IMR-90 (cell line): Measurements from ENCODE around the gene AKAP13. TPM values are rescaled to one million over a fixed set of nuclear protein-coding genes. Genes with fewer than 3 reads are reported as not detected.
A peak's percentile ranks its signal among the peaks of the same experiment; 100 is the strongest.

Source experiments
- ATAC-seq: fragments of 200-7000 bp; cut with Tn5 transposase; 2 replicates; pipeline ENCODE4 v1.9.1; 2020; ENCODE audit warnings: low read depth, mild to moderate bottlenecking, moderate library complexity
- BruUV-seq: library from RNA; stranded (reverse); fragments of 400-500 nt; replicated peaks from 2 replicates; lab custom pipeline; 2021; lab: Mats Ljungman, UMichigan
- CTCF ChIA-PET: fragments of 300-600 bp; formaldehyde crosslinking; extraction: SDS; loops from one replicate; lab custom pipeline; 2021; ENCODE audit warnings: antibody characterized with exemption; lab: Yijun Ruan, JAX
- POLR2A ChIA-PET: fragments of 300-600 bp; sonication (Branson Sonifier 250); formaldehyde crosslinking; loops from one replicate; lab custom pipeline; 2022; ENCODE audit warnings: antibody characterized with exemption; ENCODE audit not compliant: unreplicated experiment; lab: Charles Lee
- DNase-seq: peaks from one replicate; pipeline ENCODE4 v3.0.0; 2013
- H2AFZ ChIP-seq: replicated peaks from 2 replicates; pipeline ENCODE3; 2013; ENCODE audit warnings: low read length, mild to moderate bottlenecking; ENCODE audit not compliant: poor library complexity
- H2AK5ac ChIP-seq: 2 replicates; pipeline ENCODE4 v1.6.1; 2013; ENCODE audit warnings: low read depth, low read length, inconsistent platforms
- H2AK9ac ChIP-seq: replicated peaks from 2 replicates; pipeline ENCODE3; 2013; ENCODE audit warnings: mild to moderate bottlenecking, low read depth, low read length, moderate library complexity; ENCODE audit not compliant: poor library complexity
- H2BK120ac ChIP-seq: 2 replicates; pipeline ENCODE4 v1.6.1; 2013; ENCODE audit warnings: low read depth, low read length, inconsistent platforms
- H2BK15ac ChIP-seq: 3 replicates; pipeline ENCODE4 v1.6.1; 2013; ENCODE audit warnings: low read depth, low read length, inconsistent platforms
- H2BK20ac ChIP-seq: 2 replicates; pipeline ENCODE4 v1.6.1; 2013; ENCODE audit warnings: low read depth, mild to moderate bottlenecking, inconsistent platforms, low read length, moderate library complexity
- H2BK5ac ChIP-seq: 2 replicates; pipeline ENCODE4 v1.6.1; 2013; ENCODE audit warnings: mild to moderate bottlenecking, low read depth, low read length, inconsistent platforms; ENCODE audit not compliant: poor library complexity, severe bottlenecking
- H3K14ac ChIP-seq: replicated peaks from 2 replicates; pipeline ENCODE4 v1.6.1; 2013; ENCODE audit warnings: low read depth, low read length, inconsistent platforms
- H3K18ac ChIP-seq: 2 replicates; pipeline ENCODE4 v1.6.1; 2013; ENCODE audit warnings: low read depth, low read length, control low read depth
- H3K23ac ChIP-seq: 2 replicates; pipeline ENCODE4 v1.6.1; 2013; ENCODE audit warnings: low read depth, low read length, inconsistent platforms
- H3K27ac ChIP-seq: 2 replicates; pipeline ENCODE4 v1.5.1; 2013; ENCODE audit warnings: mild to moderate bottlenecking, control low read depth, low read length; ENCODE audit not compliant: insufficient read depth
- H3K27me3 ChIP-seq: 2 replicates; pipeline ENCODE4 v1.6.1; 2013; ENCODE audit warnings: low read length; ENCODE audit not compliant: control insufficient read depth, insufficient read depth
- H3K36me3 ChIP-seq: 2 replicates; pipeline ENCODE4 v1.6.1; 2013; ENCODE audit warnings: low read length, mixed read lengths; ENCODE audit not compliant: control insufficient read depth, insufficient read depth
- H3K4ac ChIP-seq: 2 replicates; pipeline ENCODE4 v1.6.1; 2013; ENCODE audit warnings: low read depth, low read length, inconsistent platforms
- H3K4me1 ChIP-seq: 2 replicates; pipeline ENCODE4 v1.6.1; 2013; ENCODE audit warnings: low read length, mixed read lengths; ENCODE audit not compliant: control insufficient read depth, insufficient read depth
- H3K4me2 ChIP-seq: 2 replicates; pipeline ENCODE4 v1.6.1; 2013; ENCODE audit warnings: low read depth, mild to moderate bottlenecking, control low read depth, low read length, moderate library complexity
- H3K4me3 ChIP-seq: 2 replicates; pipeline ENCODE4 v1.5.1; 2013; ENCODE audit warnings: low read depth, mild to moderate bottlenecking, control low read depth, low read length, moderate library complexity; ENCODE audit not compliant: insufficient read depth
- H3K56ac ChIP-seq: 2 replicates; pipeline ENCODE4 v1.6.1; 2013; ENCODE audit warnings: low read length, inconsistent platforms; ENCODE audit not compliant: insufficient read depth; ENCODE audit errors: extremely low read depth
- H3K79me1 ChIP-seq, 2 experiments: 2 replicates each; pipeline ENCODE4 v1.6.1; 2013; ENCODE audit warnings: low read length in 2 of 2, inconsistent platforms in 1 of 2, low read depth in 1 of 2
- H3K9ac ChIP-seq: 2 replicates; pipeline ENCODE4 v1.6.1; 2013; ENCODE audit warnings: low read depth, low read length, control low read depth
- H3K9me1 ChIP-seq: 2 replicates; pipeline ENCODE4 v1.6.1; 2013; ENCODE audit warnings: low read length, inconsistent platforms; ENCODE audit not compliant: insufficient read depth
- H3K9me3 ChIP-seq: 2 replicates; pipeline ENCODE4 v1.6.1; 2013; ENCODE audit warnings: low read length; ENCODE audit not compliant: control insufficient read depth, insufficient read depth
- H4K20me1 ChIP-seq: 2 replicates; pipeline ENCODE4 v1.6.1; 2013; ENCODE audit warnings: low read length, inconsistent platforms; ENCODE audit not compliant: insufficient read depth
- H4K5ac ChIP-seq: 2 replicates; pipeline ENCODE4 v1.6.1; 2013; ENCODE audit warnings: mild to moderate bottlenecking, low read depth, low read length, control low read depth
- H4K8ac ChIP-seq, 2 experiments: 2 replicates each; pipeline ENCODE4 v1.6.1; 2013; ENCODE audit warnings: low read depth in 2 of 2, low read length in 2 of 2, control low read depth in 1 of 2, inconsistent platforms in 1 of 2
- H4K91ac ChIP-seq: 2 replicates; pipeline ENCODE4 v1.6.1; 2013; ENCODE audit warnings: low read depth, low read length, inconsistent platforms; ENCODE audit not compliant: insufficient read depth
- BHLHE40 ChIP-seq: fragments of 150-350 bp; IDR thresholded peaks from 2 replicates; pipeline ENCODE4 v1.6.1; 2016; ENCODE audit warnings: mild to moderate bottlenecking, low read depth, low read length
- CEBPB ChIP-seq: IDR thresholded peaks from 2 replicates; pipeline ENCODE4 v1.6.1; 2012; ENCODE audit warnings: low read depth, low read length, improper control_type of control experiment
- CHD1 ChIP-seq: IDR thresholded peaks from 2 replicates; pipeline ENCODE4 v1.6.1; 2012; ENCODE audit warnings: low read depth, low read length, improper control_type of control experiment
- FOS ChIP-seq: fragments of 150-350 bp; IDR thresholded peaks from 2 replicates; pipeline ENCODE4 v1.6.1; 2016; ENCODE audit warnings: low read depth, low read length
- MAFK ChIP-seq: IDR thresholded peaks from 2 replicates; pipeline ENCODE4 v1.6.1; 2012; ENCODE audit warnings: low read depth, low read length, improper control_type of control experiment
- MXI1 ChIP-seq: IDR thresholded peaks from 2 replicates; pipeline ENCODE4 v1.6.1; 2012; ENCODE audit warnings: low read depth, mild to moderate bottlenecking, low read length, moderate library complexity, borderline replicate concordance
- RAD21 ChIP-seq: IDR thresholded peaks from 2 replicates; pipeline ENCODE4 v1.6.1; 2012; ENCODE audit warnings: low read length, improper control_type of control experiment
- RFX5 ChIP-seq: IDR thresholded peaks from 2 replicates; pipeline ENCODE4 v1.8.0; 2012; ENCODE audit warnings: low read depth, mild to moderate bottlenecking, low read length, moderate library complexity
- SMC3 ChIP-seq: fragments of 150-350 bp; IDR thresholded peaks from 2 replicates; pipeline ENCODE4 v1.6.1; 2016; ENCODE audit warnings: low read depth, mild to moderate bottlenecking, antibody characterized with exemption, low read length, moderate library complexity
- WGBS, 2 experiments: methylation state at CpG; one replicate each; pipeline versions ENCODE4 v1.1.5 to v1.1.7; 2013; ENCODE audit warnings: missing lambda C conversion rate in 2 of 2; ENCODE audit not compliant: insufficient read length in 1 of 2; ENCODE audit errors: extremely low coverage in 2 of 2; 5-methylcytosine and 5-hydroxymethylcytosine counted together
- dilution Hi-C: fragments of 300-500 bp; cut with HindIII; formaldehyde crosslinking; loops from one replicate; pipeline ENCODE4 v1.14.3; 2018; ENCODE audit warnings: low sequenced_read_pairs; ENCODE audit not compliant: unreplicated experiment
- in situ Hi-C: fragments of 300-500 bp; cut with MboI; formaldehyde crosslinking; loops from 3 replicates; pipeline ENCODE4 v1.14.3; 2019; ENCODE audit warnings: low sequenced_read_pairs, inconsistent platforms, mixed read lengths
- intact Hi-C: fragments of 100-400 bp; cut with micrococcal nuclease; formaldehyde crosslinking; loops from 2 replicates; pipeline ENCODE4 v1.10.0; 2022
- polyA plus RNA-seq, 3 experiments: library from polyadenylated mRNA; depleted of rRNA; stranded (reverse); fragments of >200 nt; gene quantifications; 2 replicates each; pipeline ENCODE4 v1.2.3, GENCODE V29; 2012; ENCODE audit warnings: low replicate concordance in 1 of 3
- total RNA-seq: library from RNA; depleted of rRNA; stranded (reverse); fragments of >200 nt; gene quantifications from 2 replicates; pipeline ENCODE4 v1.2.3, GENCODE V29; 2012
- TF ChIP-seq, protein P1 (sequence below): conservative IDR thresholded peaks from 2 replicates; pipeline ENCODE4 v1.5.1; 2012; ENCODE audit warnings: mild to moderate bottlenecking, low read depth, low read length, improper control_type of control experiment
- TF ChIP-seq, protein P2 (sequence below): fragments of 150-350 bp; IDR thresholded peaks from 2 replicates; pipeline ENCODE4 v1.6.1; 2016; ENCODE audit warnings: low read depth, mild to moderate bottlenecking, low read length, moderate library complexity, borderline replicate concordance

Gene AKAP13
- total and polyA plus RNA-seq, 2 of the 4 experiments (the other 2 are of a cell fraction): 10.4 to 46.4 TPM

DNA sequence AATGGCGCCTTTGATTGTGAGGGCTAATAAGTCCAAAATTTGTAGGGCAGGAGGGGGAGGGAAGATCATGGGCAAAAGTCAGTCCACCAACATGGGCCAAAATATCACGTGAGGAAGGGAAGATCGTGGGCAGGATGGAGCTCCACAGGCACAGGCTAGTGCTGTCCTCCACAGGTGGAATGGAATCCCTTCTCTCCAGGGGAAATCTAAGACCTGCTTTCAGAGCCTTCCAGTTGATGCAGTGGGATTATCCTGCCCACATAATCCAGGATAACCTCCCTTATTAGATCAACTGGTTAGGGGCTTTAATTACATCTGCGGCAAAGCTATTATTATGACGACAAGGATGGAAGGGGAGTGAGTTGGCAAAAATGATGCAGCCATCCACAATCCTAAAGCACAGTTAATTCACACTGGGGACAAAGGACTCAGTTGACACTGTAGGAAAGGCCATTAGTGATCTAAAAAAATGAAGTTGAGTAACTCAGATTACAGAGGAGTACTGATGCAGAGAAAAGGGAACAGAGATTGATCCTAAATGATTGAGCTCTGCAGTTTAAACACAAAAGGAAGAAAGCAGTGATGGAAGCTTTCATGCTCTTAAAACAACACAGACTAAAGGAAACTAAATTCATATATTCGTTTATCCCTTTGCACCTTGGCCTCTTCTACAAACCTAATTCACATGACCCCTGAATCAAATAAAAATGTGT, 159.8 kb downstream of the AKAP13 start (continued):
- TF ChIP-seq, protein P1, sequence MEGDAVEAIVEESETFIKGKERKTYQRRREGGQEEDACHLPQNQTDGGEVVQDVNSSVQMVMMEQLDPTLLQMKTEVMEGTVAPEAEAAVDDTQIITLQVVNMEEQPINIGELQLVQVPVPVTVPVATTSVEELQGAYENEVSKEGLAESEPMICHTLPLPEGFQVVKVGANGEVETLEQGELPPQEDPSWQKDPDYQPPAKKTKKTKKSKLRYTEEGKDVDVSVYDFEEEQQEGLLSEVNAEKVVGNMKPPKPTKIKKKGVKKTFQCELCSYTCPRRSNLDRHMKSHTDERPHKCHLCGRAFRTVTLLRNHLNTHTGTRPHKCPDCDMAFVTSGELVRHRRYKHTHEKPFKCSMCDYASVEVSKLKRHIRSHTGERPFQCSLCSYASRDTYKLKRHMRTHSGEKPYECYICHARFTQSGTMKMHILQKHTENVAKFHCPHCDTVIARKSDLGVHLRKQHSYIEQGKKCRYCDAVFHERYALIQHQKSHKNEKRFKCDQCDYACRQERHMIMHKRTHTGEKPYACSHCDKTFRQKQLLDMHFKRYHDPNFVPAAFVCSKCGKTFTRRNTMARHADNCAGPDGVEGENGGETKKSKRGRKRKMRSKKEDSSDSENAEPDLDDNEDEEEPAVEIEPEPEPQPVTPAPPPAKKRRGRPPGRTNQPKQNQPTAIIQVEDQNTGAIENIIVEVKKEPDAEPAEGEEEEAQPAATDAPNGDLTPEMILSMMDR: no peak

DNA sequence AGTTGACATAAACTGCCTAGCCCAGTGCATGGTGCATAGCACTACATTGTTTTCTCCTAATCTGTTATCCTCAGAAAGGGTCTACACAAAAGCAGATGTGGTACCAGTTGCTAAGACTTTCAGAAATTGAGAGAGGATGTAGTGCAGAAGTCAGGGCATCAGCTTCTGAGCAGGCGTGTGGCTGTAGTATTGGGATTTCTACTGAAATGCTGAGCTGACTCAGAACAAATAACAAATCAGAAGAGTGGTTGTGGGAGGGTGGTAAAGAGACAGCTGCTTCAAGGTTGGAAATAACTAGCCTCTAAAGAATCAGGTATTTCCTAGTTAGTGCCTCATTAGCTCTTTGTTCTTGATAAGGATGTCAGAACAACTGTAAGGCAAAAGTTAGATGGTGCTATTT, 161.3 kb downstream of the AKAP13 start:
- POLR2A ChIA-PET: no interaction called here
- Histone ChIP-seq H3K27me3 (no peaks in the 10 kb centered on the region), H3K4ac (no peak overlapping the region), H3K36me3 (peaks cover 4% of the 10 kb centered on the region; the same call in 1 of the 2 replicates), H2BK120ac (no peak overlapping the region), H2AK9ac (no peak overlapping the region), H2AFZ (no peak overlapping the region), H3K14ac (no peak overlapping the region), H4K91ac (no peak overlapping the region), H4K5ac (no peak overlapping the region), H2AK5ac (no peak overlapping the region), H3K4me2 (no peak overlapping the region), H2BK20ac (no peak overlapping the region), H3K56ac (no peak overlapping the region), H3K23ac (no peak overlapping the region), H3K79me1 (peaks cover 26 to 47% of the 10 kb centered on the region in 2 experiments), H3K4me3 (no peak overlapping the region), H4K8ac (no peak overlapping the region), H3K4me1 (peaks cover 18% of the 10 kb centered on the region), H3K27ac (no peak overlapping the region), H3K9me1 (peaks cover 15% of the 10 kb centered on the region), H4K20me1 (peaks cover 11% of the 10 kb centered on the region; the same call in 1 of the 2 replicates), H3K9me3 (no peaks in the 10 kb centered on the region), H2BK5ac (no peak overlapping the region), H3K9ac (no peak overlapping the region), H2BK15ac (no peak overlapping the region), H3K18ac (no peak overlapping the region)
- dilution Hi-C loops (no loop called here), in situ Hi-C loops (no loop called here), intact Hi-C loops (no loop called here)
- peak; percentile 45; the same call in 1 of the 2 replicates for ATAC-seq
- DNase-seq: peak; percentile 37
- CTCF ChIA-PET: no interaction called here
- BruUV-seq: no TSS peak
- WGBS, 2 experiments: no CpG with 5 or more reads among the region's 1 CpG
- TF ChIP-seq RAD21 (no peak), MXI1 (no peak), CEBPB (no peak), BHLHE40 (no peak), RFX5 (no peak), SMC3 (no peak), CHD1 (no peak), MAFK (no peak), FOS (no peak)
- TF ChIP-seq, protein P1: no peak
- TF ChIP-seq, protein P2, sequence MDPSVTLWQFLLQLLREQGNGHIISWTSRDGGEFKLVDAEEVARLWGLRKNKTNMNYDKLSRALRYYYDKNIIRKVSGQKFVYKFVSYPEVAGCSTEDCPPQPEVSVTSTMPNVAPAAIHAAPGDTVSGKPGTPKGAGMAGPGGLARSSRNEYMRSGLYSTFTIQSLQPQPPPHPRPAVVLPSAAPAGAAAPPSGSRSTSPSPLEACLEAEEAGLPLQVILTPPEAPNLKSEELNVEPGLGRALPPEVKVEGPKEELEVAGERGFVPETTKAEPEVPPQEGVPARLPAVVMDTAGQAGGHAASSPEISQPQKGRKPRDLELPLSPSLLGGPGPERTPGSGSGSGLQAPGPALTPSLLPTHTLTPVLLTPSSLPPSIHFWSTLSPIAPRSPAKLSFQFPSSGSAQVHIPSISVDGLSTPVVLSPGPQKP: no peak
